IMR-90 (cell line): ENCODE data around the gene PAQR7. TPM values are rescaled to one million over a fixed set of nuclear protein-coding genes. Genes with fewer than 3 reads are reported as not detected.

ENCODE experiments used
- ATAC-seq: fragments of 200-7000 bp; cut with Tn5 transposase; 2 replicates; pipeline ENCODE4 v1.9.1; 2020; ENCODE audit warnings: low read depth, mild to moderate bottlenecking, moderate library complexity
- BruUV-seq: library from RNA; stranded (reverse); fragments of 400-500 nt; replicated peaks from 2 replicates; lab custom pipeline; 2021; lab: Mats Ljungman, UMichigan
- CTCF ChIA-PET: fragments of 300-600 bp; formaldehyde crosslinking; extraction: SDS; loops from one replicate; lab custom pipeline; 2021; ENCODE audit warnings: antibody characterized with exemption; lab: Yijun Ruan, JAX
- POLR2A ChIA-PET: fragments of 300-600 bp; sonication (Branson Sonifier 250); formaldehyde crosslinking; loops from one replicate; lab custom pipeline; 2022; ENCODE audit warnings: antibody characterized with exemption; ENCODE audit not compliant: unreplicated experiment; lab: Charles Lee
- DNase-seq: peaks from one replicate; pipeline ENCODE4 v3.0.0; 2013
- H2AFZ ChIP-seq: replicated peaks from 2 replicates; pipeline ENCODE3; 2013; ENCODE audit warnings: low read length, mild to moderate bottlenecking; ENCODE audit not compliant: poor library complexity
- H2AK5ac ChIP-seq: 2 replicates; pipeline ENCODE4 v1.6.1; 2013; ENCODE audit warnings: low read depth, low read length, inconsistent platforms
- H2AK9ac ChIP-seq: replicated peaks from 2 replicates; pipeline ENCODE3; 2013; ENCODE audit warnings: mild to moderate bottlenecking, low read depth, low read length, moderate library complexity; ENCODE audit not compliant: poor library complexity
- H2BK120ac ChIP-seq: 2 replicates; pipeline ENCODE4 v1.6.1; 2013; ENCODE audit warnings: low read depth, low read length, inconsistent platforms
- H2BK15ac ChIP-seq: 3 replicates; pipeline ENCODE4 v1.6.1; 2013; ENCODE audit warnings: low read depth, low read length, inconsistent platforms
- H2BK20ac ChIP-seq: 2 replicates; pipeline ENCODE4 v1.6.1; 2013; ENCODE audit warnings: low read depth, mild to moderate bottlenecking, inconsistent platforms, low read length, moderate library complexity
- H2BK5ac ChIP-seq: 2 replicates; pipeline ENCODE4 v1.6.1; 2013; ENCODE audit warnings: mild to moderate bottlenecking, low read depth, low read length, inconsistent platforms; ENCODE audit not compliant: poor library complexity, severe bottlenecking
- H3K14ac ChIP-seq: replicated peaks from 2 replicates; pipeline ENCODE4 v1.6.1; 2013; ENCODE audit warnings: low read depth, low read length, inconsistent platforms
- H3K18ac ChIP-seq: 2 replicates; pipeline ENCODE4 v1.6.1; 2013; ENCODE audit warnings: low read depth, low read length, control low read depth
- H3K23ac ChIP-seq: 2 replicates; pipeline ENCODE4 v1.6.1; 2013; ENCODE audit warnings: low read depth, low read length, inconsistent platforms
- H3K27ac ChIP-seq: 2 replicates; pipeline ENCODE4 v1.5.1; 2013; ENCODE audit warnings: mild to moderate bottlenecking, control low read depth, low read length; ENCODE audit not compliant: insufficient read depth
- H3K27me3 ChIP-seq: 2 replicates; pipeline ENCODE4 v1.6.1; 2013; ENCODE audit warnings: low read length; ENCODE audit not compliant: control insufficient read depth, insufficient read depth
- H3K36me3 ChIP-seq: 2 replicates; pipeline ENCODE4 v1.6.1; 2013; ENCODE audit warnings: low read length, mixed read lengths; ENCODE audit not compliant: control insufficient read depth, insufficient read depth
- H3K4ac ChIP-seq: 2 replicates; pipeline ENCODE4 v1.6.1; 2013; ENCODE audit warnings: low read depth, low read length, inconsistent platforms
- H3K4me1 ChIP-seq: 2 replicates; pipeline ENCODE4 v1.6.1; 2013; ENCODE audit warnings: low read length, mixed read lengths; ENCODE audit not compliant: control insufficient read depth, insufficient read depth
- H3K4me2 ChIP-seq: 2 replicates; pipeline ENCODE4 v1.6.1; 2013; ENCODE audit warnings: low read depth, mild to moderate bottlenecking, control low read depth, low read length, moderate library complexity
- H3K4me3 ChIP-seq: 2 replicates; pipeline ENCODE4 v1.5.1; 2013; ENCODE audit warnings: low read depth, mild to moderate bottlenecking, control low read depth, low read length, moderate library complexity; ENCODE audit not compliant: insufficient read depth
- H3K56ac ChIP-seq: 2 replicates; pipeline ENCODE4 v1.6.1; 2013; ENCODE audit warnings: low read length, inconsistent platforms; ENCODE audit not compliant: insufficient read depth; ENCODE audit errors: extremely low read depth
- H3K79me1 ChIP-seq, 2 experiments: 2 replicates each; pipeline ENCODE4 v1.6.1; 2013; ENCODE audit warnings: low read length in 2 of 2, inconsistent platforms in 1 of 2, low read depth in 1 of 2
- H3K9ac ChIP-seq: 2 replicates; pipeline ENCODE4 v1.6.1; 2013; ENCODE audit warnings: low read depth, low read length, control low read depth
- H3K9me1 ChIP-seq: 2 replicates; pipeline ENCODE4 v1.6.1; 2013; ENCODE audit warnings: low read length, inconsistent platforms; ENCODE audit not compliant: insufficient read depth
- H3K9me3 ChIP-seq: 2 replicates; pipeline ENCODE4 v1.6.1; 2013; ENCODE audit warnings: low read length; ENCODE audit not compliant: control insufficient read depth, insufficient read depth
- H4K20me1 ChIP-seq: 2 replicates; pipeline ENCODE4 v1.6.1; 2013; ENCODE audit warnings: low read length, inconsistent platforms; ENCODE audit not compliant: insufficient read depth
- H4K5ac ChIP-seq: 2 replicates; pipeline ENCODE4 v1.6.1; 2013; ENCODE audit warnings: mild to moderate bottlenecking, low read depth, low read length, control low read depth
- H4K8ac ChIP-seq, 2 experiments: 2 replicates each; pipeline ENCODE4 v1.6.1; 2013; ENCODE audit warnings: low read depth in 2 of 2, low read length in 2 of 2, control low read depth in 1 of 2, inconsistent platforms in 1 of 2
- H4K91ac ChIP-seq: 2 replicates; pipeline ENCODE4 v1.6.1; 2013; ENCODE audit warnings: low read depth, low read length, inconsistent platforms; ENCODE audit not compliant: insufficient read depth
- BHLHE40 ChIP-seq: fragments of 150-350 bp; IDR thresholded peaks from 2 replicates; pipeline ENCODE4 v1.6.1; 2016; ENCODE audit warnings: mild to moderate bottlenecking, low read depth, low read length
- CEBPB ChIP-seq: IDR thresholded peaks from 2 replicates; pipeline ENCODE4 v1.6.1; 2012; ENCODE audit warnings: low read depth, low read length, improper control_type of control experiment
- CHD1 ChIP-seq: IDR thresholded peaks from 2 replicates; pipeline ENCODE4 v1.6.1; 2012; ENCODE audit warnings: low read depth, low read length, improper control_type of control experiment
- FOS ChIP-seq: fragments of 150-350 bp; IDR thresholded peaks from 2 replicates; pipeline ENCODE4 v1.6.1; 2016; ENCODE audit warnings: low read depth, low read length
- NFE2L2 ChIP-seq: fragments of 150-350 bp; IDR thresholded peaks from 2 replicates; pipeline ENCODE4 v1.6.1; 2016; ENCODE audit warnings: low read depth, mild to moderate bottlenecking, low read length
- WGBS, 2 experiments: methylation state at CpG; one replicate each; pipeline versions ENCODE4 v1.1.5 to v1.1.7; 2013; ENCODE audit warnings: missing lambda C conversion rate in 2 of 2; ENCODE audit not compliant: insufficient read length in 1 of 2; ENCODE audit errors: extremely low coverage in 2 of 2; 5-methylcytosine and 5-hydroxymethylcytosine counted together
- dilution Hi-C: fragments of 300-500 bp; cut with HindIII; formaldehyde crosslinking; loops from one replicate; pipeline ENCODE4 v1.14.3; 2018; ENCODE audit warnings: low sequenced_read_pairs; ENCODE audit not compliant: unreplicated experiment
- in situ Hi-C: fragments of 300-500 bp; cut with MboI; formaldehyde crosslinking; loops from 3 replicates; pipeline ENCODE4 v1.14.3; 2019; ENCODE audit warnings: low sequenced_read_pairs, inconsistent platforms, mixed read lengths
- intact Hi-C: fragments of 100-400 bp; cut with micrococcal nuclease; formaldehyde crosslinking; loops from 2 replicates; pipeline ENCODE4 v1.10.0; 2022
- polyA plus RNA-seq, 3 experiments: library from polyadenylated mRNA; depleted of rRNA; stranded (reverse); fragments of >200 nt; gene quantifications; 2 replicates each; pipeline ENCODE4 v1.2.3, GENCODE V29; 2012; ENCODE audit warnings: low replicate concordance in 1 of 3
- total RNA-seq: library from RNA; depleted of rRNA; stranded (reverse); fragments of >200 nt; gene quantifications from 2 replicates; pipeline ENCODE4 v1.2.3, GENCODE V29; 2012
- TF ChIP-seq, protein P1 (sequence below): fragments of 150-350 bp; IDR thresholded peaks from 2 replicates; pipeline ENCODE4 v1.6.1; 2016; ENCODE audit warnings: low read depth, mild to moderate bottlenecking, low read length, moderate library complexity, borderline replicate concordance

Gene PAQR7
- total and polyA plus RNA-seq, 2 of the 4 experiments (the other 2 are of a cell fraction) = 9.0 to 12.9 TPM

DNA sequence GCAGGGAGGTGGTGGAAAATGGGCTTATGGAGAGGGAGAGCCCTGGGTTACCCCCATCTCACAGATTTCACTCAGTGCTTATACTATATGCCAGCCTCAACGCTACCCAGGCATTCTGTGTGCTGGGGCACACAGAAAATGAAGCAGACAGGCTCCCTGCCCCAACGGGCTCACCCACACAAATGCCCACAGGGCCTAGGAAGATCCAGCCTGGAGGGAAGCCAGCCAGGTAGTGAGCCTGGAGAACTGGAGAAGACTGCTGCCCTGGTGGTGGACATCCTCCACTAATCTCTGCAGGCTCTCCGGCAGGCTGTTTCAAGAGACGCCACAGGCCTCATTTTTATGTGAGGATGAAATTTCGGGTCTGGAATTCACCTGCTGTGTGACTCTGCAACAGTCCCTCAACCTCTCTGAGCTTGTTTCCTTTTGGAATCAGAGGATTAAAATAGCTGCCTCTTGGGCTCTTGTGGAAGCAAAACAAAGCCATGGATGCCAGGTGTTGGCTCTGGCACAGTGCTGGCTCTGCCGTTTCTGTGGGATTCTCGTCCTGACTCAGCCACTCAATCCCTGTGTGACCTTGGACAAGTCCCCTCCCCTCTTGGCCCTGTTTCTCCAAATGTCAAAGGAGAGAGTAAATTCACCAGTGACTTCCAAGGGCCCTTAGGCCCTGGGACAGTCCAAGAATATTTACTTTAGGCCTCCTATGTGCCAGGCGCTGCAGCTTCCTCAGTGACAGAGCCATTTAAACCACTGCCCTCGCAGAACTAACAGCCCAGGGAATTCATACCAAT lies 3.6 kb downstream of the PAQR7 start:
- Histone ChIP-seq H3K9ac (no peak overlapping the region), H2AK9ac (peak overlapping the region; percentile 8), H4K5ac (no peak overlapping the region), H3K23ac (no peak overlapping the region), H3K18ac (no peak overlapping the region), H3K27ac (no peak overlapping the region), H3K79me1 (peaks cover 42 to 50% of the 10 kb centered on the region in 2 experiments), H2BK20ac (no peak overlapping the region), H3K9me1 (peaks cover 9% of the 10 kb centered on the region; the same call in 1 of the 2 replicates), H4K91ac (no peak overlapping the region), H2AFZ (peak overlapping the region; percentile 49), H4K20me1 (peaks cover 3% of the 10 kb centered on the region; the same call in 1 of the 2 replicates), H3K4me3 (no peak overlapping the region), H3K4me1 (peaks cover 18% of the 10 kb centered on the region), H3K27me3 (no peaks in the 10 kb centered on the region), H2BK5ac (no peak overlapping the region), H2AK5ac (0 out of 2 replicates have a peak overlapping the region, but pooled peaks have one; percentile 24), H3K4ac (no peak overlapping the region), H4K8ac (no peak overlapping the region), H2BK15ac (no peak overlapping the region), H3K9me3 (no peaks in the 10 kb centered on the region), H3K14ac (no peak overlapping the region), H3K36me3 (peaks cover 18% of the 10 kb centered on the region), H3K4me2 (no peak overlapping the region), H2BK120ac (no peak overlapping the region), H3K56ac (no peak overlapping the region)
- DNase-seq (no peak), ATAC-seq (no peak)
- dilution Hi-C loops (no loop called here), intact Hi-C loops (no loop called here), in situ Hi-C loops (no loop called here)
- CTCF ChIA-PET = interaction anchor here (0.8 kb wide), 1 partner anchor 24 kb away, joined by 3 read pairs; no protein-coding TSS in a partner anchor
- TF ChIP-seq NFE2L2 (no peak), CHD1 (no peak), CEBPB (no peak), FOS (no peak), BHLHE40 (no peak)
- TF ChIP-seq, protein P1, sequence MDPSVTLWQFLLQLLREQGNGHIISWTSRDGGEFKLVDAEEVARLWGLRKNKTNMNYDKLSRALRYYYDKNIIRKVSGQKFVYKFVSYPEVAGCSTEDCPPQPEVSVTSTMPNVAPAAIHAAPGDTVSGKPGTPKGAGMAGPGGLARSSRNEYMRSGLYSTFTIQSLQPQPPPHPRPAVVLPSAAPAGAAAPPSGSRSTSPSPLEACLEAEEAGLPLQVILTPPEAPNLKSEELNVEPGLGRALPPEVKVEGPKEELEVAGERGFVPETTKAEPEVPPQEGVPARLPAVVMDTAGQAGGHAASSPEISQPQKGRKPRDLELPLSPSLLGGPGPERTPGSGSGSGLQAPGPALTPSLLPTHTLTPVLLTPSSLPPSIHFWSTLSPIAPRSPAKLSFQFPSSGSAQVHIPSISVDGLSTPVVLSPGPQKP = no peak
- POLR2A ChIA-PET = interaction anchor here (0.6 kb wide), 1 partner anchor 184 kb away, joined by 3 read pairs; no protein-coding TSS in a partner anchor
- WGBS, 2 experiments = 100% methylated on average over 1 of the region's 9 CpGs; no CpG with 5 or more reads in 1 of the 2 experiments
- BruUV-seq = no TSS peak
